SIG-M5 (cell line): ENCODE data around the gene MEF2D.

Experiments
- DNase-seq: peaks from one replicate; lab custom pipeline; 2025; lab: John Stamatoyannopoulos, UW

The MEF2D gene

GRCh38 chr1:156500543-156500792, at the start of gene MEF2D:
TSS of gene MEF2D (minus strand) at chr1:156500775. CDS start at chr1:156483292, 17,483 bp downstream.
- DNase-seq = no peak

- DNase-seq = no peak
Observed at GRCh38 chr1:156550346-156550745, 49.8 kb upstream of the MEF2D start.

GRCh38 chr1:156549831-156550230, 49.3 kb upstream of the MEF2D start:
- DNase-seq = no peak

GRCh38 chr1:156549390-156549789, 48.8 kb upstream of the MEF2D start:
- DNase-seq = no peak

GRCh38 chr1:156547982-156548381, 47.4 kb upstream of the MEF2D start:
- no peak for DNase-seq

GRCh38 chr1:156547434-156547833, 46.9 kb upstream of the MEF2D start:
- DNase-seq = no peak

GRCh38 chr1:156546267-156546666, 45.7 kb upstream of the MEF2D start:
- DNase-seq = no peak

- DNase-seq = no peak
Observed at GRCh38 chr1:156544592-156545102, 44.1 kb upstream of the MEF2D start.

- no peak for DNase-seq
Observed at GRCh38 chr1:156543066-156543465, 42.5 kb upstream of the MEF2D start.

GRCh38 chr1:156540955-156541354, 40.4 kb upstream of the MEF2D start:
- no peak for DNase-seq

GRCh38 chr1:156539818-156540355, 39.3 kb upstream of the MEF2D start:
- no peak for DNase-seq

- DNase-seq = no peak
Observed at GRCh38 chr1:156538711-156539440, 38.3 kb upstream of the MEF2D start.

GRCh38 chr1:156537027-156537426, 36.5 kb upstream of the MEF2D start:
- DNase-seq = no peak

GRCh38 chr1:156534424-156535060, 34.0 kb upstream of the MEF2D start:
- no peak for DNase-seq

GRCh38 chr1:156533568-156534220, 33.1 kb upstream of the MEF2D start:
- DNase-seq = no peak

GRCh38 chr1:156532374-156532773, 31.8 kb upstream of the MEF2D start:
- DNase-seq = no peak

GRCh38 chr1:156530006-156530405, 29.4 kb upstream of the MEF2D start:
- DNase-seq = no peak

- DNase-seq = no peak
Observed at GRCh38 chr1:156528875-156529425, 28.4 kb upstream of the MEF2D start.

GRCh38 chr1:156528231-156528630, 27.7 kb upstream of the MEF2D start:
- no peak for DNase-seq

GRCh38 chr1:156527584-156527983, 27.0 kb upstream of the MEF2D start:
- DNase-seq = no peak

- no peak for DNase-seq
Observed at GRCh38 chr1:156525856-156526489, 25.4 kb upstream of the MEF2D start.

GRCh38 chr1:156525071-156525501, 24.5 kb upstream of the MEF2D start:
- DNase-seq = no peak
